Trophoblast cell (in vitro differentiated cells and primary cell): ENCODE data around the gene UNK.
"Not testable (repeated sequence)": the region's sequence is repeated elsewhere in the genome, so short reads cannot be mapped to it uniquely, and the experiment has no call there.

Source experiments
- DNase-seq, 2 donors: peaks; one replicate each; pipeline ENCODE4 v3.0.0-alpha.2; 2016
- H2AFZ ChIP-seq: 2 replicates; pipeline ENCODE4 v1.6.1; 2013; ENCODE audit warnings: low read length, moderate library complexity, mild to moderate bottlenecking; ENCODE audit not compliant: insufficient read depth, poor library complexity
- H2AK5ac ChIP-seq: 2 replicates; pipeline ENCODE4 v1.6.1; 2013; ENCODE audit warnings: mild to moderate bottlenecking, low read length
- H2BK120ac ChIP-seq: 2 replicates; pipeline ENCODE4 v1.6.1; 2013; ENCODE audit warnings: low read length, mild to moderate bottlenecking, moderate library complexity; ENCODE audit not compliant: insufficient read depth, poor library complexity
- H2BK12ac ChIP-seq: 2 replicates; pipeline ENCODE4 v1.6.1; 2013; ENCODE audit warnings: mild to moderate bottlenecking, low read length, moderate library complexity
- H2BK5ac ChIP-seq: 2 replicates; pipeline ENCODE4 v1.6.1; 2013; ENCODE audit warnings: low read length, low read depth, moderate library complexity, mild to moderate bottlenecking; ENCODE audit not compliant: poor library complexity
- H3K14ac ChIP-seq: 2 replicates; pipeline ENCODE4 v1.6.1; 2013; ENCODE audit warnings: mild to moderate bottlenecking, low read length
- H3K18ac ChIP-seq: 2 replicates; pipeline ENCODE4 v1.6.1; 2013; ENCODE audit warnings: mild to moderate bottlenecking, low read length
- H3K23ac ChIP-seq: 2 replicates; pipeline ENCODE4 v1.6.1; 2013; ENCODE audit warnings: low read length
- H3K27ac ChIP-seq: 2 replicates; pipeline ENCODE4 v1.5.1; 2013; ENCODE audit warnings: low read depth, mild to moderate bottlenecking, inconsistent platforms, low read length, moderate library complexity
- H3K27me3 ChIP-seq: 2 replicates; pipeline ENCODE4 v1.6.1; 2013; ENCODE audit warnings: inconsistent platforms, mild to moderate bottlenecking, low read length, moderate library complexity; ENCODE audit not compliant: insufficient read depth
- H3K36me3 ChIP-seq, 2 experiments: 1 replicate in 1 of 2; 2 replicates in 1 of 2; pipeline ENCODE4 v1.6.1; 2013; ENCODE audit warnings: low read length in 2 of 2, mild to moderate bottlenecking in 2 of 2, moderate library complexity in 1 of 2; ENCODE audit not compliant: insufficient read depth in 2 of 2, control insufficient read depth in 1 of 2
- H3K4ac ChIP-seq: 2 replicates; pipeline ENCODE4 v1.6.1; 2013; ENCODE audit warnings: low read depth, mild to moderate bottlenecking, low read length, moderate library complexity
- H3K4me1 ChIP-seq, 2 experiments: 1 replicate in 1 of 2; 2 replicates in 1 of 2; pipeline ENCODE4 v1.6.1; 2013; ENCODE audit warnings: low read length in 2 of 2, mild to moderate bottlenecking in 2 of 2, moderate library complexity in 1 of 2; ENCODE audit not compliant: insufficient read depth in 2 of 2, control insufficient read depth in 1 of 2
- H3K4me2 ChIP-seq: 2 replicates; pipeline ENCODE4 v1.6.1; 2013; ENCODE audit warnings: inconsistent platforms, mild to moderate bottlenecking, low read length, moderate library complexity
- H3K4me3 ChIP-seq: 2 replicates; pipeline ENCODE4 v1.5.1; 2013; ENCODE audit warnings: mild to moderate bottlenecking, low read depth, low read length, inconsistent platforms
- H3K79me1 ChIP-seq: one replicate; pipeline ENCODE4 v1.6.1; 2013; ENCODE audit warnings: low read length
- H3K79me2 ChIP-seq: 2 replicates; pipeline ENCODE4 v1.6.1; 2013; ENCODE audit warnings: low read length, mild to moderate bottlenecking; ENCODE audit not compliant: control insufficient read depth, insufficient read depth, poor library complexity
- H3K9ac ChIP-seq: 2 replicates; pipeline ENCODE4 v1.6.1; 2013; ENCODE audit warnings: mild to moderate bottlenecking, low read length
- H3K9me3 ChIP-seq: 2 replicates; pipeline ENCODE4 v1.6.1; 2013; ENCODE audit warnings: low read depth, mild to moderate bottlenecking, control low read depth, inconsistent platforms, low read length; ENCODE audit not compliant: insufficient read depth
- H4K12ac ChIP-seq: 2 replicates; pipeline ENCODE4 v1.6.1; 2013; ENCODE audit warnings: low read depth, mild to moderate bottlenecking, low read length, moderate library complexity
- H4K8ac ChIP-seq: 2 replicates; pipeline ENCODE4 v1.6.1; 2013; ENCODE audit warnings: low read depth, mild to moderate bottlenecking, low read length, moderate library complexity
- H4K91ac ChIP-seq: one replicate; pipeline ENCODE4 v1.6.1; 2013; ENCODE audit warnings: low read depth, mild to moderate bottlenecking, low read length, moderate library complexity
- WGBS: extraction: QIAGEN DNeasy Blood & Tissue Kit; methylation state at CpG from one replicate; pipeline ENCODE4 v1.1.7; 2013; ENCODE audit warnings: missing lambda C conversion rate; ENCODE audit not compliant: insufficient read length, insufficient coverage; ENCODE audit errors: extremely low coverage; 5-methylcytosine and 5-hydroxymethylcytosine counted together

Gene UNK

DNA sequence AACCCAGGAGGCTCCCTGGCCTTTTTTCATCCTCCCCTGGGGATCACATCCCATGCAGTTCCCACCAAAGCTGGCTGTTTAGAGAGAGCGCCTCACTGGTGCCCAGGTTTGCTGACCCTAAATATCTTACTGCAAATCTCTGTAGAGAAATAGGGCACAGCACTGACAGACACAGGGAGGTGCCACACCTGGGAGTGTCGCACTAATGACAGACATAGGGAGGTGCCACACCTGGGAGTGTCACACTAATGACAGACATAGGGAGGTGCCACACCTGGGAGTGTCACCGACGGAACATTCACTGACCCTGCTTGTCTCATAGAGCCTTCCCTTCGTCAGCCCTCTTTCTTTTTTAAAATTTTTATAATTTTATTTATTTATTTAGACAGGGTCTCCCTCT is 25.6 kb downstream of the UNK start:
- Histone ChIP-seq H3K23ac (no peak overlapping the region), H2BK120ac (peak overlapping the region; percentile 37), H3K36me3 (peaks cover 46 to 50% of the 10 kb centered on the region in 2 experiments), H3K9ac (no peak overlapping the region), H3K27me3 (no peaks in the 10 kb centered on the region), H2BK12ac (peak overlapping the region; percentile 60), H3K4ac (no peak overlapping the region), H4K8ac (no peak overlapping the region), H3K4me1 (peaks cover 25 to 26% of the 10 kb centered on the region in 2 experiments), H3K14ac (peak overlapping the region; percentile 56), H2BK5ac (no peak overlapping the region), H4K91ac (peak overlapping the region; percentile 68), H2AFZ (no peak overlapping the region), H3K4me3 (no peak overlapping the region), H3K79me1 (peaks cover 16% of the 10 kb centered on the region), H2AK5ac (no peak overlapping the region), H3K4me2 (no peak overlapping the region), H3K18ac (peak overlapping the region; percentile 59), H3K9me3 (no peaks in the 10 kb centered on the region), H3K79me2 (peaks cover 8% of the 10 kb centered on the region), H3K27ac (peak overlapping the region; percentile 33), H4K12ac (no peak overlapping the region)
- no CpG with 5 or more reads among the region's 5 CpGs for WGBS
- peak in 1 of 2 donors; percentile 34 for DNase-seq

GRCh38 chr17:75810756-75811155 is 26.1 kb downstream of the UNK start:
- DNase-seq, H3K27ac ChIP-seq, H2AFZ ChIP-seq, H2BK5ac ChIP-seq, H3K27me3 ChIP-seq, H3K4me3 ChIP-seq, H3K9me3 ChIP-seq, H3K14ac ChIP-seq, H3K4me2 ChIP-seq, H4K91ac ChIP-seq, H2AK5ac ChIP-seq, H3K4ac ChIP-seq, H2BK120ac ChIP-seq, H4K12ac ChIP-seq, H4K8ac ChIP-seq, H3K9ac ChIP-seq, H3K23ac ChIP-seq, H3K79me2 ChIP-seq, H3K18ac ChIP-seq, H2BK12ac ChIP-seq: not testable (repeated sequence)
- Histone ChIP-seq H3K4me1 (peaks cover 26 to 28% of the 10 kb centered on the region in 2 experiments), H3K79me1 (peaks cover 16% of the 10 kb centered on the region), H3K36me3 (peaks cover 48 to 52% of the 10 kb centered on the region in 2 experiments)
- WGBS = no CpG with 5 or more reads among the region's 11 CpGs

GRCh38 chr17:75811174-75811573 is 26.6 kb downstream of the UNK start:
- H3K4me1 ChIP-seq = peaks cover 26 to 28% of the 10 kb centered on the region in 2 experiments

DNA sequence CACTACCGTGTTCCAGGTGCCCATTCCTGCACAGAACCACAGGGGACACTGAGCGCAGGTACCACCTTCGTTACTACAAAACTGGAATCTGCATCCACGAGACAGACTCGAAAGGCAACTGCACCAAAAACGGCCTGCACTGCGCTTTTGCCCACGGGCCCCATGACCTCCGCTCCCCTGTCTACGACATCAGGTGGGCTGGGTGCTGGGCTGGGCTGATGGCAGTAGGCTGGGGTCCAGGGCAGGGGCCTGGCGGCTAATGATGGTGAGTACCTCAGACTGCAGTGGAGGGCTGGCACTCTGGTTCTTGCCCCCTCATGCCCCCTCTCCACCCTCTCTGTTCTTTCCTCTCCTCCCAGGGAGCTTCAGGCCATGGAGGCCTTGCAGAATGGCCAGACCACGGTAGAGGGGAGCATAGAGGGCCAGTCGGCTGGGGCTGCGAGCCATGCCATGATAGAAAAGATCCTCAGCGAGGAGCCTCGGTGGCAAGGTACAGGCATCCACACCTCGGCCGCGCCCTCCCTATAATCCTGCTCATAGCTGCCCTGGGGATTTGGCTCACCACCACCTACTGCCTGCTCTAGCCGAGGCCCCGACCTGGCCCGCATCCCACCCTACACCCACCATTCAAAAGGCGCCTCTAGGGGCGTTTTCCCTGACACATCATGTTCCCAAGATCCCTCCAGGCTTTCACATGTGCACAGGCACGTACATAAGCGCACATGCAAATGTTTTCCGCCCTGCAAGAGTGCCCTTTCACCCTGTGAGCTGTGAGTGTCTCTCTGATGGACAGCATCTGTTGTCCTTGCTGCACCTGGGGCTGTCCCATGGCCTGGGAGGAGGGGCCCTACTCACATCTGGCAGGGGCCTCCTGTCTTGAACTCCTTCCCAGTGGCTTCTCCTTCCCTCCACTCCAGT is 27.7 kb downstream of the UNK start:
- H3K79me2 ChIP-seq = peaks cover 8% of the 10 kb centered on the region
- no peaks in the 10 kb centered on the region for H3K9me3 ChIP-seq
- no peak overlapping the region for H3K4me2 ChIP-seq
- H3K79me1 ChIP-seq = peaks cover 14% of the 10 kb centered on the region
- no peak overlapping the region for H2BK5ac ChIP-seq
- no peak overlapping the region for H3K27ac ChIP-seq
- no peak overlapping the region for H2BK120ac ChIP-seq
- WGBS = no CpG with 5 or more reads among the region's 27 CpGs
- no peak overlapping the region for H3K4me3 ChIP-seq
- H4K91ac ChIP-seq = no peak overlapping the region
- H2BK12ac ChIP-seq = no peak overlapping the region
- H2AFZ ChIP-seq = no peak overlapping the region
- peak in 1 of 2 donors; percentile 56 for DNase-seq
- H4K8ac ChIP-seq = no peak overlapping the region
- no peak overlapping the region for H3K23ac ChIP-seq
- H3K18ac ChIP-seq = no peak overlapping the region
- no peak overlapping the region for H3K9ac ChIP-seq
- no peak overlapping the region for H4K12ac ChIP-seq
- H3K36me3 ChIP-seq = peaks cover 62 to 66% of the 10 kb centered on the region in 2 experiments
- no peak overlapping the region for H3K4ac ChIP-seq
- no peak overlapping the region for H2AK5ac ChIP-seq
- no peak overlapping the region for H3K14ac ChIP-seq
- no peaks in the 10 kb centered on the region for H3K27me3 ChIP-seq
- H3K4me1 ChIP-seq = peaks cover 27 to 30% of the 10 kb centered on the region in 2 experiments

More at GRCh38 chr17:75811174-75811573, 26.6 kb downstream of the UNK start:
- no peak overlapping the region for H4K8ac ChIP-seq
- H2BK120ac ChIP-seq = no peak overlapping the region
- H3K4me2 ChIP-seq = no peak overlapping the region
- H2AK5ac ChIP-seq = no peak overlapping the region
- peaks cover 51 to 55% of the 10 kb centered on the region in 2 experiments for H3K36me3 ChIP-seq
- peaks cover 16% of the 10 kb centered on the region for H3K79me1 ChIP-seq
- no peak overlapping the region for H3K27ac ChIP-seq
- WGBS = no CpG with 5 or more reads among the region's 7 CpGs
- no peaks in the 10 kb centered on the region for H3K9me3 ChIP-seq
- H3K27me3 ChIP-seq = no peaks in the 10 kb centered on the region
- no peak for DNase-seq
- no peak overlapping the region for H3K14ac ChIP-seq
- no peak overlapping the region for H4K12ac ChIP-seq
- no peak overlapping the region for H2BK12ac ChIP-seq
- H3K9ac ChIP-seq = no peak overlapping the region
- H2BK5ac ChIP-seq = no peak overlapping the region
- H3K4me3 ChIP-seq = no peak overlapping the region
- H3K4ac ChIP-seq = no peak overlapping the region
- no peak overlapping the region for H3K18ac ChIP-seq
- H3K23ac ChIP-seq = no peak overlapping the region
- H4K91ac ChIP-seq = no peak overlapping the region
- H2AFZ ChIP-seq = no peak overlapping the region
- H3K79me2 ChIP-seq = peaks cover 8% of the 10 kb centered on the region
